Loucy (cell line): Measurements from ENCODE around the gene GPR15.

Experiments used
- EZH2phosphoT487 ChIP-seq: fragments of 200-600 bp; IDR thresholded peaks from 2 replicates; pipeline ENCODE4 v1.6.1; 2018; ENCODE audit warnings: antibody characterized with exemption, mild to moderate bottlenecking, moderate library complexity, borderline replicate concordance
- TF ChIP-seq, protein P1 (sequence below): fragments of 200-600 bp; sonication (generic); conservative IDR thresholded peaks from 2 replicates; pipeline ENCODE4 v1.5.1; 2014; ENCODE audit warnings: mild to moderate bottlenecking, antibody characterized with exemption, low read length

DNA sequence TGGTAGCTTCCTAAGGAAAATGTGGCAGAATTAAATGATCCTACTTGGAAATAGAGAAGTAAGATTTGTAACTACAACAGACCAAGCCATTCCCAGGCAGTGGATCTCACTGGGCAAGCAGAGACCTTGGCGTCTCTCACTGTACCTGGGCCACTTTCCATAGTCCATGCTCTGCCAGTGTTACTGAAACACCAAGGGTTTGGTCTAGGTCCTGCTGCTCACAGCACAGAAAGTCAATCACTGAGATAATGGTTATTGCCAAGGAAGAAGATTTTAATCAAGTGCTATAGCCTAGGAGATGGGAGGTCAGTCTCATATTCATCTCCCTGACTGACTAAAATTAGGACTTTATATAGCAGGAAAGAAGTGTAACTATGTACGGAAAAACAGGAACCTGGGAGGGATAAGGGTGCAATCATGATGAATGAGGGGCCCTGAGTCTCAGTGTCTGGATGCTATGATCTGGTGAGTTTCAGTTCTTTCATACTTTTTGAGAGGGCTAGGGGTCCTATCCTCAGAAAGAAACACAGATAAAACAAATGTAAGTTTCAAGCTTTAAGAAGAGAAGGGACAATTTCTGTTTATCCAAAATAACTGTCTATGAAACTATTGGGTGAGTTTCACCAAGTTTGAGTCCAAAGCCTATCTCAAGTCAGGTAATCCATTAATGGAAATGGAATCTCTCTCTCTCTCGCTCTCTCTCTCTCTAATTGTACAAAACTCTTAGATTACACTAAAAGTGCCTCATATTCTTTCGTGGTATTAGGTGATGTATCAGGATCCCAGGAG lies 20.6 kb downstream of the GPR15 start:
- TF ChIP-seq, protein P1, sequence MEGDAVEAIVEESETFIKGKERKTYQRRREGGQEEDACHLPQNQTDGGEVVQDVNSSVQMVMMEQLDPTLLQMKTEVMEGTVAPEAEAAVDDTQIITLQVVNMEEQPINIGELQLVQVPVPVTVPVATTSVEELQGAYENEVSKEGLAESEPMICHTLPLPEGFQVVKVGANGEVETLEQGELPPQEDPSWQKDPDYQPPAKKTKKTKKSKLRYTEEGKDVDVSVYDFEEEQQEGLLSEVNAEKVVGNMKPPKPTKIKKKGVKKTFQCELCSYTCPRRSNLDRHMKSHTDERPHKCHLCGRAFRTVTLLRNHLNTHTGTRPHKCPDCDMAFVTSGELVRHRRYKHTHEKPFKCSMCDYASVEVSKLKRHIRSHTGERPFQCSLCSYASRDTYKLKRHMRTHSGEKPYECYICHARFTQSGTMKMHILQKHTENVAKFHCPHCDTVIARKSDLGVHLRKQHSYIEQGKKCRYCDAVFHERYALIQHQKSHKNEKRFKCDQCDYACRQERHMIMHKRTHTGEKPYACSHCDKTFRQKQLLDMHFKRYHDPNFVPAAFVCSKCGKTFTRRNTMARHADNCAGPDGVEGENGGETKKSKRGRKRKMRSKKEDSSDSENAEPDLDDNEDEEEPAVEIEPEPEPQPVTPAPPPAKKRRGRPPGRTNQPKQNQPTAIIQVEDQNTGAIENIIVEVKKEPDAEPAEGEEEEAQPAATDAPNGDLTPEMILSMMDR: no peak
- TF ChIP-seq EZH2phosphoT487: no peak
